GM12878 (cell line): ENCODE data around the gene NBPF1. TPM values are rescaled to one million over a fixed set of nuclear protein-coding genes. Genes with fewer than 3 reads are reported as not detected.
"Not testable (repeated sequence)": the region's sequence is repeated elsewhere in the genome, so short reads cannot be mapped to it uniquely, and the experiment has no call there.

Experiments used
- ATAC-seq: fragments of 200-7000 bp; cut with Tn5 transposase; 3 replicates; pipeline ENCODE4 v1.9.1; 2020; ENCODE audit warnings: mild to moderate bottlenecking, moderate library complexity
- BruUV-seq: library from RNA; stranded (reverse); fragments of 400-500 nt; replicated peaks from 2 replicates; lab custom pipeline; 2021; lab: Mats Ljungman, UMichigan
- CTCF ChIA-PET: fragments of 300-600 bp; sonication (Branson Sonifier 250); formaldehyde crosslinking; extraction: SDS; loops from one replicate; lab custom pipeline; 2021; ENCODE audit warnings: inconsistent platforms; lab: Yijun Ruan, JAX
- POLR2A ChIA-PET: fragments of 350-600 bp; formaldehyde crosslinking; extraction: SDS; loops from one replicate; lab custom pipeline; 2021; ENCODE audit warnings: inconsistent platforms; lab: Charles Lee
- RAD21 ChIA-PET: fragments of 300-600 bp; sonication (Branson Sonifier 250); formaldehyde crosslinking; loops from one replicate; lab custom pipeline; 2023; ENCODE audit warnings: antibody characterized with exemption; ENCODE audit not compliant: unreplicated experiment; lab: Charles Lee
- SMC1A ChIA-PET: fragments of 300-600 bp; sonication (Branson Sonifier 250); formaldehyde crosslinking; loops from one replicate; lab custom pipeline; 2023; ENCODE audit not compliant: unreplicated experiment, uncharacterized antibody; lab: Charles Lee
- DNase-seq: peaks from one replicate; pipeline ENCODE4 v3.0.0-alpha.2; 2011; ENCODE audit warnings: low read depth, low spot score
- FAIRE-seq: peaks from 3 replicates; lab custom pipeline; 2011; peaks lifted over from hg19 to GRCh38; lab: Jason Lieb, UNC
- H2AFZ ChIP-seq: 2 replicates; pipeline ENCODE4 v1.6.0; 2011; ENCODE audit warnings: low read depth, low read length, control low read depth; ENCODE audit not compliant: control insufficient read depth
- H3K27ac ChIP-seq: 2 replicates; pipeline ENCODE4 v1.5.1; 2011; ENCODE audit warnings: control low read depth; ENCODE audit not compliant: control insufficient read depth, insufficient read depth
- H3K27me3 ChIP-seq, 2 experiments: replicated peaks in 1 of 2; 2 replicates each; pipeline versions ENCODE4 v1.6.0 to v1.6.1; 2011; ENCODE audit warnings: low read length in 1 of 2; ENCODE audit not compliant: control insufficient read depth in 2 of 2, insufficient read depth in 2 of 2
- H3K36me3 ChIP-seq, 2 experiments: 2 replicates each; pipeline ENCODE4 v1.5.1; 2011; ENCODE audit warnings: low read length in 1 of 2; ENCODE audit not compliant: control insufficient read depth in 2 of 2, insufficient read depth in 2 of 2
- H3K4me1 ChIP-seq: 2 replicates; pipeline ENCODE4 v1.6.1; 2011; ENCODE audit warnings: mild to moderate bottlenecking, low read length, moderate library complexity, mixed read lengths; ENCODE audit not compliant: control insufficient read depth, insufficient read depth
- H3K4me2 ChIP-seq: 2 replicates; pipeline ENCODE4 v1.6.0; 2011; ENCODE audit warnings: control low read depth; ENCODE audit not compliant: control insufficient read depth, insufficient read depth
- H3K4me3 ChIP-seq: fragments of 200-600 bp; sonication (generic); 2 replicates; pipeline ENCODE4 v1.5.1; 2016
- H3K79me2 ChIP-seq: 2 replicates; pipeline ENCODE4 v1.6.0; 2011; ENCODE audit warnings: low read length; ENCODE audit not compliant: control insufficient read depth, insufficient read depth
- H3K9ac ChIP-seq: 2 replicates; pipeline ENCODE4 v1.8.0; 2011; ENCODE audit warnings: low read length, control low read depth, mixed read lengths; ENCODE audit not compliant: control insufficient read depth, insufficient read depth
- H3K9me3 ChIP-seq: replicated peaks from 3 replicates; pipeline ENCODE4 v1.5.1; 2011; ENCODE audit warnings: mild to moderate bottlenecking, low read length; ENCODE audit not compliant: control insufficient read depth, insufficient read depth
- H4K20me1 ChIP-seq: 2 replicates; pipeline ENCODE4 v1.6.0; 2011; ENCODE audit not compliant: control insufficient read depth, insufficient read depth
- WRNIP1 ChIP-seq: IDR thresholded peaks from 2 replicates; pipeline ENCODE4 v1.6.1; 2011; ENCODE audit warnings: low read depth, low read length, improper control_type of control experiment, borderline replicate concordance
- WGBS: methylation state at CpG from one replicate; pipeline ENCODE4 v1.1.6; 2016; ENCODE audit warnings: low lambda C conversion rate; ENCODE audit not compliant: insufficient replicate concordance, insufficient coverage; ENCODE audit errors: missing lambda C conversion rate; 5-methylcytosine and 5-hydroxymethylcytosine counted together
- in situ Hi-C: fragments of 300-500 bp; cut with MboI; formaldehyde crosslinking; loops from 9 replicates; pipeline ENCODE4 v1.14.3; 2018; ENCODE audit warnings: mixed read lengths
- intact Hi-C: fragments of 100-400 bp; cut with micrococcal nuclease; formaldehyde crosslinking; loops from one replicate; pipeline ENCODE4 v1.14.2; 2022; ENCODE audit not compliant: unreplicated experiment
- polyA plus RNA-seq, 11 experiments: library from polyadenylated mRNA; depleted of rRNA in 4 of 11; unstranded in 6 of 11; stranded (reverse) in 5 of 11; fragments of >200 nt; fragmentation: Nextera tagmentation in 4 of 11; fragmentation: Illumina TruSeq in 1 of 11; extraction: Ambion mirVana in 4 of 11; extraction: Trizol in 1 of 11; gene quantifications; 1 replicate in 1 of 11; 2 replicates in 10 of 11; pipeline versions ENCODE4 v1.2.1 to v1.2.3, GENCODE V29; 2011 to 2016; ENCODE audit warnings: inconsistent platforms in 2 of 11, missing spikeins in 2 of 11, low read depth in 1 of 11
- total RNA-seq, 4 experiments: library from RNA; depleted of rRNA in 3 of 4; stranded (reverse); fragments of >200 nt in 3 of 4; fragmentation: Illumina TruSeq in 1 of 4; extraction: Trizol in 1 of 4; gene quantifications; 2 replicates each; pipeline versions ENCODE4 v1.2.1 to v1.2.3, GENCODE V29; 2013 to 2021

NBPF1 gene
- total and polyA plus RNA-seq, 10 of the 15 experiments (the other 5 are each of a cell fraction or from before 2014, with no cell fraction given) = 0.20 to 3.4 (median 0.71) TPM

DNA sequence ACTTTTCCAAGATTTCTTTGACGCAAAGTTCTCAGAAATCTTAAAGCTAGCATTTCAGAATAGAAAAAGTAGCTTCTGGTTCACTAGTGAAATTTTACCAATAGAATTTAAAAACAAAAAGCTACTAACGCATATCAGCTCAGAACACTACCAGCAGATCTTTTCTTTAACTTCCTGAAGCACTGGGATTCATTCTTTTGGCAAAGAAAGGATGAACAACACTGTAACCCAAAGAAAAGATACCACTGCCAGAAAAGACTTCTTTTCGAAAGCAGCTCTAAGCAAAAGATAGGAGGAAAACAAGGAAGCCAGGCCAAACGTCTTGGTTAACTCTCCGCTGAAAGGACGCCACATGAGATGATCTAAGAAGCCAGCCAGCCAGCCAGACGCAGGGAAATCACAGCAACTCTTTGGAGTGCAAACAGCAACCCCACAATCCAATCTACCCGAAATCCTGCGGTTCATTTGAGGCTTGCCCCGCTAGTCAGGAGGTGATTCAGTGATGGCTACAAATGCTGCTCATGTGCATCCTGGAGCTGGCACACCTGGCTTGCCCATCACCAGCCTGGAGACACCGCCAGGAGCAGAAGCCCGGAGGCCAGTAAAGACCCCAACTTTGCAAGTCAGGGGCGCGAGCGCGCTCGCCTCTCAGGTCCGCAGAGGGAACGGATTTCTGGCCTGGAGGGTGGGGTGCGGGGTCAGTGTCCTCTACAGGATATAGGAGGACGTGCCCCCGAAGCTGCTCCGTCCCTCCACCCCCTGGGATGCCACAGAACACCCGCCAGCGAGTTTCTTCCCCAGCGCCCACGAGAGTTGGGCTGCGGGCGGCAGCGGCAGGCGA is 812 bp downstream of the NBPF1 start (continued):
- no peak for TF ChIP-seq WRNIP1

DNA sequence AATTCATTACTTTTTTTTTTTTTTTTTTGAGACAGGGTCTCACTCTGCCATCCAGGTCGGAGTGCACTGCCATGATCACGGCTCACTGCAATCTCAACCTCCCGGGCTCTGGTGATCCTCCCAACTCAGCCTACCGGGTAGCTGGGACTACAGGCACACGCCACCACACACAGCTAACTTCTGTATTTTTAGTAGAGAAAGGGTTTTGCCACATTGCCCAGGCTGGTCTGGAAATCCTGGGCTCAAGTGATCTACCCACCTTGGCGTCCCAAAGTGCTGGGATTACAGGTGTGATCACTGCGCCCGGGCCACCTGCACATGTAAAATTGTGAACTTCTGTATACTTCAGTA is 1.4 kb downstream of the NBPF1 start:
- H3K4me2 ChIP-seq, H3K4me1 ChIP-seq, H4K20me1 ChIP-seq, ATAC-seq, FAIRE-seq, in situ Hi-C loops, H3K36me3 ChIP-seq, H3K27ac ChIP-seq, H3K9me3 ChIP-seq, POLR2A ChIA-PET, H3K79me2 ChIP-seq, intact Hi-C loops, DNase-seq, H3K9ac ChIP-seq, BruUV-seq, H2AFZ ChIP-seq, H3K4me3 ChIP-seq: not testable (repeated sequence)
- ChIA-PET RAD21 (interaction anchor here (0.8 kb wide), 1 partner anchor 340 kb away, joined by 4 read pairs; no protein-coding TSS in a partner anchor), SMC1A (interaction anchor here (0.8 to 1.6 kb wide), 3 partner anchors 9 to 257 kb away, joined by 4 to 6 read pairs (median 6); no protein-coding TSS in a partner anchor), CTCF (interaction anchor here (0.7 to 2.9 kb wide), 5 partner anchors 9 to 340 kb away, joined by 3 to 23 read pairs (median 3); no protein-coding TSS in a partner anchor)
- peaks cover 13 to 18% of the 10 kb centered on the region in 2 experiments for H3K27me3 ChIP-seq
- WGBS = 65% methylated on average over 8 of the region's 8 CpGs

DNA sequence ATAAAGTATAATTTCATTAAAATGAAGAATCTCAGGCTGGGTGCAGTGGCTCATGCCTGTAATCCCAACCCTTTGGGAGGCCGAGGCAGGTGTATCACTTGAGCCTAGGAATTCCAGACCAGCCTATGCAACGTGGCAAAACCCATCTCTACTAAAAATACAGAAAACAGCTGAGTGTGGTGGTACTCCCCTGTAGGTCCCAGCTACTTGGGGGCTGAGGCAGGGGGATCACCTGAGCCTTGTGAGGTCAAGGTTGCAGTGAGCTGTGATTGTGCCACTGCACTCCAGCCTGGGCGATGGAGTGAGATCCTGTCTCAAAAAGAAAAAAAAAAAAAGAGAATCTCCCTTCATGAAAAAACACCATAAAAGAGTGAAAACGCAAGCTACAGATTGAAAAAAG is 2.2 kb downstream of the NBPF1 start:
- H3K79me2 ChIP-seq, BruUV-seq, H3K4me2 ChIP-seq, H2AFZ ChIP-seq, DNase-seq, RAD21 ChIA-PET, H3K9me3 ChIP-seq, in situ Hi-C loops, H3K27ac ChIP-seq, intact Hi-C loops, H3K4me1 ChIP-seq, H3K9ac ChIP-seq, H3K36me3 ChIP-seq, H4K20me1 ChIP-seq, POLR2A ChIA-PET, H3K4me3 ChIP-seq, FAIRE-seq, ATAC-seq: not testable (repeated sequence)
- SMC1A ChIA-PET = interaction anchor here (1.6 kb wide), 1 partner anchor 11 kb away, joined by 6 read pairs; no protein-coding TSS in a partner anchor
- CTCF ChIA-PET = interaction anchor here (0.6 to 2.9 kb wide), 3 partner anchors 10 to 1235 kb away, joined by 3 to 23 read pairs (median 8); no protein-coding TSS in a partner anchor
- peaks cover 13 to 18% of the 10 kb centered on the region in 2 experiments for H3K27me3 ChIP-seq
- 23% methylated on average over 4 of the region's 4 CpGs for WGBS

DNA sequence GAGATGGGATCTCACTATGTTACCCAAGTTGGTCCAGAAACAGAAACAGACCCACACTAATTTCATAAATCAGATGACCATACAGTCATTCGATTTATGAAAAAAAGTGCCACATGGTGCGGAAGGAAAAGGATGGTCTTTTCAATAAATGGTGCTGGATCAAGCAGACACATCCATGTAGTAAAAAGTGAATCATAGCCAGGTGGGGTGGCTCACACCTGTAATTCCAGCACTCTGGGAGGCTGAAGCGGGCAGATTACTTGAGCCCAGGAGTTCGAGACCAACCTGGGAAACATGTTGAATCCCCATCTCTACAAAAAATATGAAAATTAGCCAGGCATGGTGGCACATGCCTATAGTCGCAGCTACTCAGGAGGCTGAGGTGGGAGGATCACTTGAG is 2.8 kb downstream of the NBPF1 start:
- H3K27me3 ChIP-seq = peaks cover 13 to 18% of the 10 kb centered on the region in 2 experiments
- FAIRE-seq, H3K9ac ChIP-seq, intact Hi-C loops, POLR2A ChIA-PET, H3K27ac ChIP-seq, H3K36me3 ChIP-seq, ATAC-seq, H3K4me3 ChIP-seq, RAD21 ChIA-PET, BruUV-seq, H3K79me2 ChIP-seq, H3K4me1 ChIP-seq, H3K9me3 ChIP-seq, DNase-seq, H4K20me1 ChIP-seq, in situ Hi-C loops, H2AFZ ChIP-seq, H3K4me2 ChIP-seq: not testable (repeated sequence)
- 48% methylated on average over 5 of the region's 5 CpGs for WGBS
- ChIA-PET SMC1A (interaction anchor here (0.5 kb wide), 1 partner anchor 245 kb away, joined by 3 read pairs; no protein-coding TSS in a partner anchor), CTCF (interaction anchor here (0.6 to 2.1 kb wide), 3 partner anchors 10 to 1234 kb away, joined by 3 to 18 read pairs (median 8); no protein-coding TSS in a partner anchor)
